Measurements from ENCODE around the gene IL17RE. TPM values are rescaled to one million over a fixed set of nuclear protein-coding genes. Genes with fewer than 3 reads are reported as not detected.
A peak's percentile ranks its signal among the peaks of the same experiment; 100 is the strongest.
"Not testable (repeated sequence)": the region's sequence is repeated elsewhere in the genome, so short reads cannot be mapped to it uniquely, and the experiment has no call there.

IL17RE gene
- polyA plus RNA-seq, 1 donor from 2014 or later, result not detected

GRCh38 chr3:9872067-9872466 is 30.6 kb upstream of the IL17RE start:
- H3K4me1 Mint-ChIP-seq, H3K4me3 Mint-ChIP-seq, H3K9me3 Mint-ChIP-seq, H3K27me3 Mint-ChIP-seq, H3K36me3 Mint-ChIP-seq: not testable (repeated sequence)
- peak overlapping the region in 1 of 3 donors; percentile 3 for H3K27ac Mint-ChIP-seq

- H3K36me3 Mint-ChIP-seq, result no peaks in the 10 kb centered on the region
- H3K27ac Mint-ChIP-seq, result no peak overlapping the region
- H3K9me3 Mint-ChIP-seq, result no peaks in the 10 kb centered on the region
- H3K4me1 Mint-ChIP-seq, result no peaks in the 10 kb centered on the region
- H3K27me3 Mint-ChIP-seq, result peaks cover 7% of the 10 kb centered on the region
- no peak overlapping the region for H3K4me3 Mint-ChIP-seq
Measured at GRCh38 chr3:9875448-9875847, 27.2 kb upstream of the IL17RE start.

GRCh38 chr3:9876255-9876654 is 26.4 kb upstream of the IL17RE start:
- not testable (repeated sequence) for H3K27me3 Mint-ChIP-seq, H3K4me3 Mint-ChIP-seq, H3K4me1 Mint-ChIP-seq, H3K36me3 Mint-ChIP-seq, H3K9me3 Mint-ChIP-seq, H3K27ac Mint-ChIP-seq

GRCh38 chr3:9876991-9877390 is 25.7 kb upstream of the IL17RE start:
- peaks cover 7% of the 10 kb centered on the region for H3K27me3 Mint-ChIP-seq
- H3K4me3 Mint-ChIP-seq, result no peak overlapping the region
- no peaks in the 10 kb centered on the region for H3K9me3 Mint-ChIP-seq
- H3K4me1 Mint-ChIP-seq, result no peaks in the 10 kb centered on the region
- H3K27ac Mint-ChIP-seq, result no peak overlapping the region
- H3K36me3 Mint-ChIP-seq, result no peaks in the 10 kb centered on the region

- Mint-ChIP-seq H3K36me3 (no peaks in the 10 kb centered on the region), H3K27me3 (peaks cover 7% of the 10 kb centered on the region), H3K9me3 (no peaks in the 10 kb centered on the region), H3K27ac (no peak overlapping the region), H3K4me3 (no peak overlapping the region), H3K4me1 (no peaks in the 10 kb centered on the region)
Measured at GRCh38 chr3:9878700-9879099, 23.9 kb upstream of the IL17RE start.

- Mint-ChIP-seq H3K27ac (no peak within 1 kb of the TSS), H3K4me3 (no peak within 1 kb of the TSS)
Measured at GRCh38 chr3:9879830-9880549, 22.7 kb upstream of the IL17RE start, which contains the start of gene CIDEC. TSS of gene CIDEC (minus strand) at chr3:9880253. CDS start at chr3:9878486, 1,767 bp downstream.

GRCh38 chr3:9881441-9881840 is 21.2 kb upstream of the IL17RE start:
- no peaks in the 10 kb centered on the region for H3K36me3 Mint-ChIP-seq
- peak overlapping the region in 1 of 3 donors; percentile 50 for H3K27ac Mint-ChIP-seq
- no peaks in the 10 kb centered on the region for H3K4me1 Mint-ChIP-seq
- no peaks in the 10 kb centered on the region for H3K9me3 Mint-ChIP-seq
- H3K4me3 Mint-ChIP-seq, result peak overlapping the region in 1 of 4 donors; percentile 17
- peaks cover 3% of the 10 kb centered on the region for H3K27me3 Mint-ChIP-seq

More at GRCh38 chr3:9879830-9880549, 22.7 kb upstream of the IL17RE start, which contains the start of gene CIDEC:
- Mint-ChIP-seq H3K4me1 (no peaks in the 10 kb centered on the region), H3K27me3 (peaks cover 7% of the 10 kb centered on the region), H3K36me3 (no peaks in the 10 kb centered on the region), H3K9me3 (no peaks in the 10 kb centered on the region)

- no peaks in the 10 kb centered on the region for H3K4me1 Mint-ChIP-seq
- peak overlapping the region in 1 of 3 donors; percentile 43 for H3K27ac Mint-ChIP-seq
- no peaks in the 10 kb centered on the region for H3K36me3 Mint-ChIP-seq
- no peaks in the 10 kb centered on the region for H3K9me3 Mint-ChIP-seq
- H3K4me3 Mint-ChIP-seq, result peak overlapping the region in 1 of 4 donors; percentile 48
- no peaks in the 10 kb centered on the region for H3K27me3 Mint-ChIP-seq
Measured at GRCh38 chr3:9883706-9884554, 18.7 kb upstream of the IL17RE start.

GRCh38 chr3:9884555-9885165 is 18.0 kb upstream of the IL17RE start:
- Mint-ChIP-seq H3K36me3 (no peaks in the 10 kb centered on the region), H3K4me3 (peak overlapping the region in 1 of 4 donors; percentile 48), H3K27ac (peak overlapping the region in 2 of 3 donors; percentile 8 to 43), H3K27me3 (no peaks in the 10 kb centered on the region), H3K4me1 (no peaks in the 10 kb centered on the region), H3K9me3 (no peaks in the 10 kb centered on the region)

- Mint-ChIP-seq H3K9me3 (no peaks in the 10 kb centered on the region), H3K36me3 (no peaks in the 10 kb centered on the region), H3K27ac (no peak overlapping the region), H3K27me3 (no peaks in the 10 kb centered on the region), H3K4me1 (peaks cover 0 to 3% (median 0%) of the 10 kb centered on the region in 3 donors), H3K4me3 (no peak overlapping the region)
Measured at GRCh38 chr3:9886328-9886727, 16.3 kb upstream of the IL17RE start.

GRCh38 chr3:9887480-9887879 is 15.2 kb upstream of the IL17RE start:
- Mint-ChIP-seq H3K27ac (no peak overlapping the region), H3K4me3 (peak overlapping the region in 1 of 4 donors; percentile 23), H3K36me3 (no peaks in the 10 kb centered on the region), H3K9me3 (no peaks in the 10 kb centered on the region), H3K4me1 (peaks cover 0 to 8% (median 3%) of the 10 kb centered on the region in 3 donors), H3K27me3 (no peaks in the 10 kb centered on the region)

- peaks cover 6 to 16% (median 7%) of the 10 kb centered on the region in 3 donors for H3K4me1 Mint-ChIP-seq
- no peaks in the 10 kb centered on the region for H3K27me3 Mint-ChIP-seq
- H3K27ac Mint-ChIP-seq, result no peak overlapping the region
- H3K4me3 Mint-ChIP-seq, result peak overlapping the region in 1 of 4 donors; percentile 97
- H3K9me3 Mint-ChIP-seq, result no peaks in the 10 kb centered on the region
- H3K36me3 Mint-ChIP-seq, result no peaks in the 10 kb centered on the region
Measured at GRCh38 chr3:9888540-9888939, 14.1 kb upstream of the IL17RE start.

GRCh38 chr3:9889405-9889804 is 13.2 kb upstream of the IL17RE start:
- Mint-ChIP-seq H3K36me3 (peaks cover 2% of the 10 kb centered on the region), H3K4me3 (peak overlapping the region in 3 of 4 donors; percentile 21 to 100 (median 97)), H3K9me3 (no peaks in the 10 kb centered on the region), H3K27ac (peak overlapping the region; percentile 85 to 100 (median 97)), H3K27me3 (no peaks in the 10 kb centered on the region), H3K4me1 (peaks cover 11 to 23% (median 12%) of the 10 kb centered on the region in 3 donors)

GRCh38 chr3:9890249-9891071 is 12.2 kb upstream of the IL17RE start, which contains the start of gene JAGN1:
TSS of gene JAGN1 (plus strand) at chr3:9890610. CDS start at chr3:9890723, 113 bp downstream.
- Mint-ChIP-seq H3K36me3 (peaks cover 2% of the 10 kb centered on the region), H3K27ac (peak within 1 kb of the TSS; percentile 97 to 100 (median 100)), H3K4me1 (peaks cover 14 to 28% (median 16%) of the 10 kb centered on the region in 3 donors), H3K27me3 (no peaks in the 10 kb centered on the region), H3K4me3 (peak within 1 kb of the TSS; percentile 97 to 100 (median 98)), H3K9me3 (no peaks in the 10 kb centered on the region)
